ENCODE results near the gene SYCN.

The SYCN gene

DNA sequence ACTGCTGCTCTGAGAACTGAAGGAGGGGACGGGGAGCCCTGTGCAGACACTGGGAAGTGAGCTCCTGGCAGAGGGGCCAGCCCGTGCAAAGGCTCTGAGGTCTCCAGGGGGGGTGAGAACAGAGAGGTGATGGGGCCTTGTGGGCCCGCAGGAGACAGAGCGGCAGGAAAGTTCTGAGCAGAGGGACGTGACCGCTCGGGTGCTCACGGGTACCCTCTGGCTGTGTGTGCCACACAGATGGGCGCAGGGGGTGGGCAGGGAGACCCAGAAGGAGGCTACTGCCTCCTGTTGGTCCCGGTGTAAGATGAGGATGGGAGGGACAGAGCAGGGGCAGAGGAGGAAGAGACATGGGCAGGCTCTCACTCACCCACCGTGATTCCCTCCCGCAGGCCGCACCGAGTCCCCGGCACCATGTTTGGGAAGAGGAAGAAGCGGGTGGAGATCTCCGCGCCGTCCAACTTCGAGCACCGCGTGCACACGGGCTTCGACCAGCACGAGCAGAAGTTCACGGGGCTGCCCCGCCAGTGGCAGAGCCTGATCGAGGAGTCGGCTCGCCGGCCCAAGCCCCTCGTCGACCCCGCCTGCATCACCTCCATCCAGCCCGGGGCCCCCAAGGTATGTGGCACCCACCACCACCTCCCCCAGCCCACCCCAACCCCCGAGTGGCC lies 34.8 kb downstream of the SYCN start:
- no peak for DNase-seq

DNA sequence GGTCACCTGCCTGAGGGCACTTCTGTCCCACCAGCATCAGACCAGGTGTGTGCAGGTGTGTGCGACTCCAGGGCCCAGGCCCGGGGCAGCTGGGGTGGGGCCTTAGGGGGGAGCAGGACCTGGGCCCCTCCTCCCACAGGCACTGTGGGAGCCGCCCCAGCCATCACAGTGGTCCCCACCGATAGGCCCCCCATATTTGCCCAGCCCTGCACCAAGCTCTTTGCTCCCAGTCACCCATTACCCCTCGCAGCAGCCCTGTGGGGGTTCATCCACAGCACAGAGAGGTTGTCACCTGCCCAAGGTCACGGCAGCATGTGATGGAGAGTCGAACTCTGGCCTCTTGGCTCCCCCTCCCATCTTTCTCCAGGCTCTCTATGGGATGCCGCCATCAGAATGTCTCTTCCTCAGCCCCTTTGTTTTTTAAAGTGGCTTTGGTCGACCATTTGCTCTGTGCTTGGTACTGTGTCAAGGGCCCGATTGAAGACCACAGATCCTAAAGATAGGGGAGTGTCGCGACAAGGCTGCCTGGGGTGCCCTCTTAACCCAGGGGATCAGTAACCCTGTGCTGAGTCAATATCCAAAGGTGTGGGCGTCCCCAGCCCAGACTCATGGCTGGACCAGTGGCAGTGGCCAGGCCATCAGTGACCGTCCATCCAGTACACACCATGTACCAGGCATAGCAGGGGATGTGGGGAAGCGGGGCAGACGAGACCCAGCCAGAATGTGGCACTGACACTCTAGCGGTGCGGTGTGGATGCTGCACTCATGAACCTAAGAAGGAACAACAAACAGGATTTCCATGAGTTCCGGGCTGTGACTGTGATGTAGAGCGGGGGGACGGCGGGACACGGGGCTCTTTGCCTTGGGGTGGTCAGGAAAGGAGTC lies 35.6 kb downstream of the SYCN start:
- DNase-seq = no peak

DNA sequence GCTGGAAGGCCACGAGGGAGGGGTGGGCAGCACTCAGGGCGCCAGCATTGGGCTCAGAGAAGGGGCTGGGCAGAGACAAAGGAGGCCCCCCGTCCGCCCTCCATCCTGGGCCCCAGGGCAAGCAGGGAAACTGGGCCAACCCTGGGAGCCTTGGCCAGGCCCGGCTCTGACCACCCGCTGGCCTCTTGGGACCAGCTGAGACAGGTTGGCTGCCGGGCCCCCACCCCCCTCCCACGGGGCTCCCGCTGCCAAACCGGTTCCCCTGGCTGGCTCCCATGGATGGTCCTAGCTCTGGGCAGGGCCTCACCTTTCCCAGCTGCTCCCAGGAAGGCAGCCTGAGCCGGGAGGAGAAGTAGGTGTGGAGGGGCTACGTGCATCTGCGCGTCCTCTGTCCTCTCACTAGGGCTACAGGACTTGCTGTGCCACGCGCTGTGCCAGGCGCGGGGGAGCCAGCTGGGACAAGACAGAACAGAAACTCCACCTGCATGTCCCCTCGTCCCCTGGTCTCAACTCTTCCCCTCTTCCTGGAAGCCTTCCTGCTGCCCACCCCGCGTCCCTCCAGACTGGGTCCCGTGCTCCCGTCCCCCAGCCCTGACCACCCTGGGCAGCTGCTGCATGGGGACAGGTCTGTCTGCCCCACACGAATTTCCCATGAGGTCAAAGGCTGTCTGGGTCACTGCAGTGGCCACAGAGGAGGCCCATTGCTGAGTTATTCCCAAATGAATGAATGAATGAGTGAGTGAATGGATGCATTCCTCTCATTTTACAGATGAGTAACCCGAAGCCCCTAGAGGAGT lies 36.4 kb downstream of the SYCN start:
- DNase-seq = no peak

DNA sequence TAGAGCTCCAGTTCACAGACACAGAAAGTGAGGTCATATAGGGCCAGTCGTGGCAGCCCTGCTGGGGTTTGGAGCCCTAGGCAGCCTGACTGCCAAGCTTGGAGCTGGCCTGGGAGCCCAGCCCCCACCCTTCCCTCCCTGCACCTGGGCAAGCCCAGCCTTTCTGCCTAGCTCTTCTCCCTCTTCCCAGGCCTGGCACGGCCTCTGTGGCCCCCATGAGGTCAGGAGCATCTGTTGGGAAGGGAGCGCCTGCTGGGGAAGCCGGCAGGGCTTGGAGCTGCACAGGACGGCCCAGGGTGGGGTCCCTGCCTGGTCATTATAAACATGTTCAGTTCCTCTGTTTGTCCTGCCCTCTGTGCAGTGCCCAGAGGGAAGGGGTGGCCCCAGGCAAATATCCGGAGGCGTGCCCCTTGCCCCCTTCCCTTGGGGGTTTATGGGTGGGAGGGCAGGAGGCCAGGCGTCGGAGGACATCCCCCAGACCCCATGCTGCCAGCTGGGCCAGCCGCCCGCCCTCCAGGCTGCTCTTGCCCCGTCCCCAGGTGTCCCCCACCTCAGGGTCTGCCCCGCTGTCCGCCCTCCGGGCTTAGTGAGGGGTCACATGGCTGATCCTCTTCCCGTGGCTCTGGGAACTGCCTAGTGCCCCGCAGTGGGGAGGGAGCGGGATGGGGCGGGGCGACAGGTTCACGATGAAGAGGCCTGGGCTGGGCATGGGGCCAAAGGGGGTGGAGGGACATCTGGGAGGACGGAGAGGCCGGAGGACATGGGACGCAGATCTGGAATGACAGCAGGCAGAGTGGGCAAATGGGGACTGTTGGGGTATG lies 37.3 kb downstream of the SYCN start:
- DNase-seq = no peak

DNA sequence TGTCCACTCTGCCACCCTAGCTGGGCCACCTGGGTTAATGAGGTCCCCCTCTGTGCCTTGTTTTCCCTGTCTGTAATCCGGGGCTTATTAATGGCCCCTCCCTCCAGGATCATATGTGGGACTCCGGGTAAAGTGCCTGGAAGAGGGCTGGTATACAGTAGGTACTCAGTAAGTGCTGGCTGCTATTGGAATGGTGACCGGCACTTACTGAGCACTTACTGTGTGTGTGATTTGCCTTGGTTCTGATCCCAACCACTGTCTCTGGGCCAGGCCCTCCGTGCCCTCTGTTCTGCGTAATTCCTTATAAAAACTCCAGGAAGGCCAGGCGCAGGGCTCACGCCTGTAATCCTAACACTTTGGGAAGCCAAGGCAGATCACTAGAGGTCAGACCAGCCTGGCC lies 38.2 kb downstream of the SYCN start:
- no peak for DNase-seq

DNA sequence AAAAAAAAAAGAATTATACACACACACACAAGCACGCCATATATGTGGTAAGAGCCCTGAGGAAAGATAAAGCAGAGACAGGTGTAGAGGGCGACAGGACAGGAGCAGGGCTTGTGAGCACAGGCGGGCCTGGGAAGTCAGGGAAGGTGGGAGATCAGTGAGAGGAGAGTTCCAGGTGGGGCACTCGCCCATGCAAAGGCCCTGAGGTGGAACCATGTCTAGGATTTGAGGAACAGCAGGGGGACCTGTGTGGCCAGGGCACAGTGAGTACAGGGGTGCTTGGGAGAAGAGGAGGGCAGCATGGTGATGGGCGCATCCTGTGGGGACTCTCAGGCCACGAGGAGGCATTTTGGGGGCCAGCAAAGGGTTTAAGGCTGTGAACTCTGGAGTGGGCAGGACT lies 39.8 kb downstream of the SYCN start:
- DNase-seq = no peak

DNA sequence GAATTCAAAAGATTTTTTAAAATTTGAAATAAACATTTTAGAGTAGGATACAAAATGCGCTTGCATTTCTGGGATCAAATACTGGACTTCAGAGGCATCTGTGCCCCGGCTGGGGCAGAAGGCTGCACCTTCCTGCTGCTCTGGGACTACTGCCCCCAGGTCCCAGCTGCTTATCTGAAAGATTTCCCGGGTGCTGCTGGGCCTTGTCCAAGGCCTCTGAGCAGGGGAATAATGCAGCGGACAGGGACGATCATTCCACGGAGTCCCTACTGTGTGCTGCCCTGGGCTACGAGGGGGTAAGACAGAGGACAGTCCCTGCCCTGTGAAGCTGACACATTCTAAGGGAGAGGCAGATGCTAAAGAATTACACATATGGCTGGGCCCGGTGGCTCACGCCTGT lies 40.4 kb downstream of the SYCN start:
- DNase-seq = no peak

DNA sequence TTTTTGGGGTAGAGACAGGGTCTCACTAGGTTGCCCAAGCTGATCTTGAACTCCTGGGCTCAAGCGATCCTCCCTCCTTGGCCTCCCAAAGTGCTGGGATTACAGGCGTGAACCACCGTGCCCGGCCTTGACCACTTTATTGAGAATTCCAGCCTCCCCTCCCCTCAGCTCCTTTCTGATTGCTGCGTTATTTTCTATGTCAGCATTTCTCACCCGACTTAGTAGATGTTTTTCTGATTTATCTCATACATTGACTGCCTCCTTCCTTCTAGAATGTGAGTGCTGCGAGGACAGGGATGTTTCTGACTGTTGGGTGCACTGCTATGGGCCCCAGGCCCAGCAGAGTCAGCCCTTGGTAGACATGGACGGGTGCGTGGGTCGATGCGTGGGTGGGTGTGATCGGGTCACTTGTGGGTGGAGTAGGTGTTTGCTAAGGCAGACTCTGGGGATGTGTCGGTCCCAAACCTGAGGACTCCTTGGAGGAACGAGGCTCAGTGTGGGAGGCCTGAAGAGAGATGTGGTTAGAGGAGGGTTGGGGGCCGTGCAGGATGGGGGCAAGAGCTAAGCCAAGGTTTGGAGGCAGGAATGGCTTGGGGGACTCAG lies 41.5 kb downstream of the SYCN start:
- no peak for DNase-seq

DNA sequence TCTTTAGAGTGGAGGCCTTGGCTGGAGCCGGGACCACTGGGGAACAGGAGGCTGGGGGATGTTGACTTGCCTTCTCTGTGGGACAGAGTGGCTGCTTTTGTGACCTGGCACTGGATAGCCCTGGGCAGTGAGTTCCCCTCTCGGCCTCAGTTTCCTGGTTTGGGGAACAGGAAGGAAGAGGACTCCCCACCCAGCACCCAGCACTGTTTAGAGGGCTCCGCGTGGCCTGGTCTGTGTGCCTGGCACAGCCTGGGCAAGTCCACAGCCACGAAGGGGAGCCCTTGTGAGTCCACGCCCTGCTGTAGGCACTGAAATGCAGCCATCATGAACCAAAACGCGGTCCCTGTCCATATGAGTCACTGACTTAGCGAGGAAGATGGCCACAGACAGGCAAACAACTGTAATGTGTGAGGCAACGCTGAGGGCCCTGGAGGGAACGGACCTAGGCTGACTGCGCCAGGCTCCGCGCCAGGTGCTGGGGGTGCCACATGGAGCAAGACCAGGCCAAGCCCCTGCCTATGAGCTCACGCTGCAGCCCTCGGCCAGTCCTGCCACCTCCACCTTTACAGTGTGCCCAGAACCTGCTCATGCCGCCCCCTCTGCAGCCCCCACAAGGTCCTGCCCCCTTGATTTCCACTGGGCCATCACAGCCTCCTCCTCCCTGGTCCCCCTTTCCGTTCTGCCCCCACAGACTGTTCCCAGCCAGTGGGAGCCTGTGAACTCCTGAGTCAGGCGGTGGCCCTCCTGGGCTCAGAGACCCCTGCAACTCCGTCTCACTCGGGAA lies 43.0 kb downstream of the SYCN start:
- DNase-seq = no peak

DNA sequence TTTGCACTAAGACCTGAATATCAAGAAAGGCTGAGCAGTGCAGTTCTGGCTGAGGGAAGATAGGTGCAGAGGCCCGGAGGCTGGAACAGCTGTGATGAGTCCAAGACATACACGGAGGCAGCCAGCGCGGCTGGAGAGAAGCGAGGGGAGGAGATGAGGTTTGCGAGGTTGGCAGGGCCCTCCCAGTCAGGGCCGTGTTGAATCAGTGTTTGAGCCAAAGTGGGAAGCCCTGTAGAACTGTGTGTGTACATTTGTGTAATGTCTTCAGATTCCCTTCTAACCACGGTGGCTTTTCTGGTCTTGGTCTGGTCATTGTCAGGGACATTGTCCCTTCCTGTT lies 43.6 kb downstream of the SYCN start:
- DNase-seq = no peak

DNA sequence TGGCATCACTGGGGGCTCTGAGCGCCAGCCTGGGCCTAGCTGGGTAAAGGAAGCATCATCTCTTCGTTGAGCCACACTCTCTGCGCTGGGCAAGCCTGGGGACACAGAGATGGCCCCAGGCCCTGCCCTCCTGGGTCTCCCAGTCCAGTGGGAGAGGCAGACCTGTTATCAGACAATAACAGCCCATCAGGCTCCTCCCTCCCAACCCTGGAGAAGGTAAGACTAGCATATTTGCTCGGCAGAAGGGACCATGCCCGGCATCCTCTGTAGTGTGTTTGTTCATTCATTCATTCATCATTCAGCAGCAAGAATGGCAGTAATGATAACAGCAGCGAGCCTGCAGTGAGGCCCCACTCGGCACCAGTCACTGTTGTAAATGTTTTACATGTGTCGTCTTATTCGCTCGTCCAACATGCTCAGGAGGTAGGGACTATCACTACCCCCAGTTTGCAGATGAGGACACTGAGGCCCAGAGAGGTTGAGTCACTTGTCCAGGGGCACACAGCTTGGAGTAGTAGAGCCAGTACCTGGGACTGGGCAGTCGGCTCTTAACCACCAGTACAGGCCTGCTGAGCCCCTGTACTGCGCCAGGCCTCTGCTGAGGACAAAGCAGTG lies 45.3 kb downstream of the SYCN start:
- no peak for DNase-seq

DNA sequence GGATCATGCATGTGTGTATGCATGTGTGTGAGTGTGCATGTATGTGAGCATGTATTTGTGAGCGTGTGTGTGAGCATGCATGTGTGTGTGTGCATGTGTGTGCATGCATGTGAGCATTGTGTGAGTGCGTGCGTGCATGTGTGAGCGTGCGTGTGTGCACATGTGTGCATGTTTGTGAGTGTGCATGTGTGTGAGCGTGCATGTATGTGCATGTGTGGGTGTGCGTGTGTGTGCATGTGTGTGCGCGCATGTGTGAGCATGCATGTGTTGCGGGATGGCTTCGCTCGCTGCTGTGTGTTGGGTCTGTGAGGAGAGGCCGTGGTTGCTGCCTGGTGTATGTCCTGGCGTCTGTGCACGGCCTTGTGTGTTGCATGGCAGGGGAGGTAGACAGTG lies 46.1 kb downstream of the SYCN start:
- no peak for DNase-seq

DNA sequence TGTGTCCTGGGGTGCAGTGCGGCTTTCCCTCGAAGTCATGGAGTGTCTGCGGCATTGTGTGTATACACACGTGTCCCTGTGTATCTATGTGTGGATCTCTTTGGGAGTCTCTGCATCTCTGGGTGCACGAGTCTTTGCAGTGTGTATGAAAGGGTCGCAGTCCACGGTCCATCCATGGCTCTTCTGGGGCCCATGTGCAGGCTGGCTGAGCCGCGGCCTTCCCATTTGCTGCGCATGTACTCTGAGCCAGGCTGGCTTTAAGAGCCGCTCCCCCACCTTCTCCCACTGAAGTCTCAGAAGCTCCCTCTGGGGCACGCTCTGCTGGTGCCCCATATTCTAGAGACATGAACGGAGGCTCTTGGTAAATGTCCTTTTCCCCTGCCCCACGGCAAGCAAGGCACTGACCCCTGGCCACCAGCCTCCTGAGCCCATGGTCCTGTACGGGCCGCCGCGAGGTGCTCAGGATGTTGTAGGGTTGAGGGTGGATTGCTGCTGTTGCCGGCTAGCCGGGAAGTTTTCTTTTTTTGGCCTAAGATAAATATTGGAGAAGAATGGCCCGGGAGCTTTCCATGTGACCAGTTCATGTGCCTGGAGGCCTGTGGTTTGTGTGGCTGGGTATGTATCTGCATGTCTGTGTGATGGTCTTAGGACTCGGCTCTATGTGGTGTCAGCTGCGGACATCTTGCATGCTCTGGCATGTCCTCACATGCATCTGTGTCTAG lies 46.6 kb downstream of the SYCN start:
- no peak for DNase-seq

DNA sequence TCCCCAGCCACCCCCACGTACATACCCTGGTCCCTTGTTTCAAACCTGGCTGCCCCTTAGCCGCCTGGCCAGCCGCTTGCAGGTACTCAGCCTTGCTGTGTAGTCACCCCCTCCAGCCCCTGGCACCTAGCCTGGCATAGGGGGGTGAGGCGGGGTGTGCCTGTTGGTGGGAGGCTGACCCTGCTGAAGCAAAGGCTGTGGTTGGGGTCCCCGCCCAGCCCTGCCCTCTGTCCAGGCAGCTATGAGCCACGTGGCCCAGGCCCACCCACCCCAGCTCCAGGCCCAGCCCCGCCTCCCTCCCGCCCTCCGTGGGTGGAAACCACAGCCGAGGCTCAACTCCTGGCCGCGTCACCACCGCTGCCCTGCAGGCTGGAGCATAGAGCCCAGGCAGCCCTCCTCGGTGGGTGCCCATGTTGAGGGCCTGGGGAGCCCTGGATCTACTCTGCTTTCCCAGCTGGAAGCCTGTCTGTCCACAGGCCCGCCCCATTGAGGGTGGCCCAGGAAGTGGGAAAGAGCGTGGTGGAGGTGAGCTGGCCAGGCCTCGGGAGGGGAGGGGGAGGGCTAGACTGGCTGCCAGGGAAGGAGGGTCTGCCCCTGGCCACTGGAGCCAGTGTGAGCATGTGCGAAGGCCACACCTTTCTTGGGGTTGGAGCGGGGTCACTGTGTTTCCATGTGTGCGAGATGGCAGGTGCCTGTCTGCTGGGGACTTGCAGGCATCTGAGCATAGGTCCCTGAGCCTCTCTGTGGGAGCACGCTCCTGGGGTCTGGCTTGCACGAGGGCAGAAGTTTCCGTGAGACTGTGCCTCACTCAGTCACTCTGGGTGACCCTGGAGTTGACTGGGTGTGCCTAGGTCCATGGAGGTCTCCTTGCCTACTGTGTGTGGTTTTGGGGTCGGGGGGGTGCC lies 47.5 kb downstream of the SYCN start:
- no peak for DNase-seq

DNA sequence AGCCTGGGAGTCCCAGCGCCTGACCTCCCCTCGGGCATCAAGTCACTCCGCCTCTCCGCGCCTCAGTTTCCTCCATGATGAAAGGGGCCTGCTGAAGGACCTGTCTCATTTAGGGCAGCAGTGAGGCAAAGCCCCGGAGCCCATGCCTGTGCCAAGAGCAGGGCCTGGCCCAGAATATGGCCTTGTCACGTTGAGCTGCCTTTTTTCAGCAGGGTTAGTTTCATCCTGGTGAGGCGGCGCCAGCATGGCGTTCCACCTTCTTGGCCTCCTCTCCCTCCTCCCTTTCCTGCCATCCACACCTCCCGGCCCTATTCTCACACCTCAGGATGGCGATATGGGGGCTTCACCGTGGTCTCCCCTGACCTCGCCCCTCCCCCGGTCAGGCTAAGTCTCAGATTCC lies 48.3 kb downstream of the SYCN start:
- no peak for DNase-seq

DNA sequence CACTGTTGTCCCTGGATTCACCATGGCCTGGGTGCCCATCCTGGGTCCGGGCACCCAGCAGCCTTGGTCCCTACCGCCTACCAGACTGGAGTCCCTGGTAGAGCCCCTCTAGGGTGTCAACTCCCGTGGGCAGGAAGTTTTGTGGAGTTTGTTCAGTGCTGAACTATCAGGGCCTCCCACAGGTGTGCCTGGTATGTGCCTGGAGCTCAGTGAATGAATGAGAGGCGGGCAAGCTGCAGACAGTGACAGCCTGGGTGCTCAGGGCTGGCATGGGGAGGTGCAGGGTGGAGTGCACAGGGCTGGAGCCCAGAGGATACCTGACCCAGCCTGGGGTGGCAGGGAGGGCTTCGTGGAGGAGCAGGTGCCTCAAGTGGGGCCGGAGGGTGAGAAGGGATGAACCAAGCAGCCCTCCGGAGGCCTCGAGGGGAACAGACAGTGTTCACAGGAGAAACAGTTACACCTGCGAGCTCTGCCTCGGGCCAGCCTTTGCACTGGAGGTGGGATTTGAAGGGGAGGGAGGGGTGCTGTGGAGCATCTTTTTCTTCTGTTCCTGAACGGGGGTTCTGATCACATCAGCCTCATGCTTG lies 48.9 kb downstream of the SYCN start:
- no peak for DNase-seq

DNA sequence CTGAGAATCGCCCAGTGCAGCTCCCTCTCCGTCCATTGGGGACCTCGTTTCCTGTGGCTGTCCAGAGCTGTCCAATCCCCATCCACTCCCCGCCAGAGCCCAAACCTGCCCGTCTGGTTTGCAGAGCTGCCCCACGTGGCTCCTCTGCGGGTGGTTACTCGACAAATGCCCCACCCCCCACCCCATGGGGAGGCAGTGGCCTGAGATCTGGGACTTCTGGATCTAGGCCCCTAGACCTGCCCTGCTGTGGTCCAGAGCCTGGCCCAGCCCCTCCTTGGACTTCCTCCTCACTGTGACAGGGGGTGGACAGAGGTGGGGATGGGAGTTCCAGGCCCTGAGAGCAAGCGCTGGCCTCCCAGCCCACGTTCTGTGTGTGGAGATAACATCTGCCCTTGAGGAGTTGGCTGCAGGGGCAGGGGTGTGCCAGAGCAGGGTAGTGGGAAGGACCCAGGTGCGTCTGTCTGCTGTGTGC lies 49.4 kb downstream of the SYCN start:
- DNase-seq = no peak

DNA sequence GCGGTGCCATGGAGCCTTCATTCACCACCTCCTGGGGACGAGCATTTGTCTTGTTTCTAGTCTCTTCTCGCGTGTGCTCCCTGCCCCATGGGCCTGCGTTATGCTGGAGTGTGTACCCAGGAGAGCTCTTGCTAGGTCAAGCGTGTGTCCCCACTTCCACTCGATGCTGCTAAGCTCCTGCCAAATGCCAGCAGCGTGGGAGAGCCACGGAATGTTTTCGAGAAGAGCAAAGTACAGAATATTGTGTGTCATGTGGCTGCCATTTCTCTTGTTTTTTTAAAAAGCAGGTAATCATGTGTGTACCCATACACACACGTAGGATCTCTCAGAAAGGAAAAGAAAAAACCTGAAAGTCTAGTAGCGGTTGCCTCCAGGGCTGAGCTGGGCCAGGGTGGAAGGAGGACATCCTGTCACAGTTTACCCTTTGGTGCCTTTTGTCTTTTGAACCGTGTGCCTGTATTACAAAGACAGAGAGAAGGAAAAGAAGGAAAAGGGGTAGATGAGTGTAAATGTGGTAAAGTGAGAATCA lies 49.9 kb downstream of the SYCN start:
- DNase-seq = no peak
